CD4-positive, alpha-beta T cell (primary cell): Measurements from ENCODE around the gene ZC3H14. TPM values are rescaled to one million over a fixed set of nuclear protein-coding genes. Genes with fewer than 3 reads are reported as not detected.

Experiments used
- ATAC-seq: fragments of 200-7000 bp; cut with Tn5 transposase; one replicate; pipeline ENCODE4 v1.10.0; 2022; ENCODE audit warnings: mild to moderate bottlenecking; ENCODE audit not compliant: poor library complexity
- CTCF ChIA-PET: fragments of 350-600 bp; sonication (Branson Sonifier 250); formaldehyde crosslinking; loops from one replicate; lab custom pipeline; 2021; ENCODE audit warnings: antibody characterized with exemption, inconsistent platforms; lab: Charles Lee
- POLR2A ChIA-PET: fragments of 350-600 bp; sonication (Branson Sonifier 250); formaldehyde crosslinking; loops from one replicate; lab custom pipeline; 2021; ENCODE audit warnings: antibody characterized with exemption, inconsistent platforms; lab: Charles Lee
- DNase-seq, 14 experiments: peaks; one replicate each; pipeline ENCODE4 v3.0.0-alpha.2; 2013 to 2020; ENCODE audit warnings: mixed read lengths in 2 of 14
- H3K27ac ChIP-seq, 2 donors: one replicate each; pipeline versions ENCODE4 v1.5.1 to v1.7.0; 2013; ENCODE audit warnings: low read length in 2 of 2, low read depth in 1 of 2, mild to moderate bottlenecking in 1 of 2
- H3K27me3 ChIP-seq, 2 experiments: 1 replicate in 1 of 2; 2 replicates in 1 of 2; pipeline versions ENCODE4 v1.6.1 to v1.7.0; 2013; ENCODE audit warnings: low read length in 2 of 2, control low read depth in 1 of 2, mild to moderate bottlenecking in 1 of 2, moderate library complexity in 1 of 2; ENCODE audit not compliant: insufficient read depth in 2 of 2, control insufficient read depth in 1 of 2
- H3K36me3 ChIP-seq: one replicate; pipeline ENCODE4 v1.6.1; 2013; ENCODE audit warnings: low read length, control low read depth; ENCODE audit not compliant: insufficient read depth
- H3K4me1 ChIP-seq: one replicate; pipeline ENCODE4 v1.6.1; 2013; ENCODE audit warnings: low read length, control low read depth; ENCODE audit not compliant: insufficient read depth
- H3K4me3 ChIP-seq: one replicate; pipeline ENCODE4 v1.5.1; 2013; ENCODE audit warnings: mild to moderate bottlenecking, low read length, moderate library complexity
- H3K9me3 ChIP-seq, 2 experiments: 1 replicate in 1 of 2; 2 replicates in 1 of 2; pipeline versions ENCODE4 v1.6.1 to v1.7.0; 2013; ENCODE audit warnings: low read length in 2 of 2, mild to moderate bottlenecking in 2 of 2, control low read depth in 1 of 2, moderate library complexity in 1 of 2; ENCODE audit not compliant: control insufficient read depth in 1 of 2, insufficient read depth in 1 of 2
- H3K27ac Mint-ChIP-seq: one replicate; pipeline ENCODE4 v1.8.0; 2020; ENCODE audit warnings: mixed read lengths
- H3K27me3 Mint-ChIP-seq: one replicate; pipeline ENCODE4 v1.8.0; 2021; ENCODE audit warnings: mixed read lengths
- H3K36me3 Mint-ChIP-seq: one replicate; pipeline ENCODE4 v1.8.0; 2021; ENCODE audit warnings: low read depth, mixed read lengths
- H3K4me1 Mint-ChIP-seq: one replicate; pipeline ENCODE4 v1.8.0; 2021; ENCODE audit warnings: low read depth, mixed read lengths
- H3K4me3 Mint-ChIP-seq: one replicate; pipeline ENCODE4 v1.8.0; 2020; ENCODE audit warnings: mild to moderate bottlenecking, mixed read lengths
- H3K9me3 Mint-ChIP-seq: one replicate; pipeline ENCODE4 v1.8.0; 2020; ENCODE audit warnings: mixed read lengths
- intact Hi-C, 2 experiments: fragments of 100-400 bp; cut with DNase I in 1 of 2; cut with micrococcal nuclease in 1 of 2; formaldehyde crosslinking; loops; one replicate each; pipeline versions ENCODE4 v1.15.1 to v1.9.0; 2023 to 2025; cut with DNase I, micrococcal nuclease
- total RNA-seq, 174 experiments: library from RNA in 2 of 174; stranded (reverse) in 2 of 174; gene quantifications; one replicate each; pipeline ENCODE4 v1.2.3 and lab custom pipeline; 2021 to 2026
- TF ChIP-seq, protein P1 (sequence below): fragments of 200-600 bp; IDR thresholded peaks from one replicate; pipeline ENCODE4 v1.8.0; 2022; ENCODE audit warnings: antibody characterized with exemption, mild to moderate bottlenecking

ZC3H14 gene
- total RNA-seq, 2 experiments from 2014 or later = 36.5 to 40.2 TPM

DNA sequence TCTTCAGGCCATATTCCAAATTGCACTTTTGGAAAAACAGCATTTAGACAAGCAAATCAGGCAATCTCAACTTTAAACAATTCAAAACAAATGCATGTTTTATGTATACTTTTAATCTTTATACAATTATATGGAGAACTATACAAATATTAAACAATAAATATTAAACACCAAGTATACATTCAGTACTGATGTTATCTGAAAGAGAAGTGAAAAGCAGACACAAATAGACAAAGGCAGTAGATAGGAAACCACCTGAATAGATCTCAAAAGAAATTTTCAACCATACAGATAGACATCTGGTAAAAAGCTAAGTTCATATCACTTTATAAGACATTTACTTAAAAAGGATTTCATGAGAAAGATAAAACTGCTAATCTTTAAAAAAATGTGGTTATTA lies 65.2 kb downstream of the ZC3H14 start:
- DNase-seq (no peak), ATAC-seq (no peak)
- Mint-ChIP-seq H3K27ac (no peak overlapping the region), H3K36me3 (peaks cover 26% of the 10 kb centered on the region), H3K4me1 (no peaks in the 10 kb centered on the region), H3K4me3 (no peak overlapping the region), H3K27me3 (no peaks in the 10 kb centered on the region), H3K9me3 (no peaks in the 10 kb centered on the region)
- Histone ChIP-seq H3K4me3 (no peak overlapping the region), H3K9me3 (no peaks in the 10 kb centered on the region), H3K36me3 (peaks cover 2% of the 10 kb centered on the region), H3K4me1 (no peaks in the 10 kb centered on the region), H3K27ac (no peak overlapping the region), H3K27me3 (no peaks in the 10 kb centered on the region)
- TF ChIP-seq, protein P1, sequence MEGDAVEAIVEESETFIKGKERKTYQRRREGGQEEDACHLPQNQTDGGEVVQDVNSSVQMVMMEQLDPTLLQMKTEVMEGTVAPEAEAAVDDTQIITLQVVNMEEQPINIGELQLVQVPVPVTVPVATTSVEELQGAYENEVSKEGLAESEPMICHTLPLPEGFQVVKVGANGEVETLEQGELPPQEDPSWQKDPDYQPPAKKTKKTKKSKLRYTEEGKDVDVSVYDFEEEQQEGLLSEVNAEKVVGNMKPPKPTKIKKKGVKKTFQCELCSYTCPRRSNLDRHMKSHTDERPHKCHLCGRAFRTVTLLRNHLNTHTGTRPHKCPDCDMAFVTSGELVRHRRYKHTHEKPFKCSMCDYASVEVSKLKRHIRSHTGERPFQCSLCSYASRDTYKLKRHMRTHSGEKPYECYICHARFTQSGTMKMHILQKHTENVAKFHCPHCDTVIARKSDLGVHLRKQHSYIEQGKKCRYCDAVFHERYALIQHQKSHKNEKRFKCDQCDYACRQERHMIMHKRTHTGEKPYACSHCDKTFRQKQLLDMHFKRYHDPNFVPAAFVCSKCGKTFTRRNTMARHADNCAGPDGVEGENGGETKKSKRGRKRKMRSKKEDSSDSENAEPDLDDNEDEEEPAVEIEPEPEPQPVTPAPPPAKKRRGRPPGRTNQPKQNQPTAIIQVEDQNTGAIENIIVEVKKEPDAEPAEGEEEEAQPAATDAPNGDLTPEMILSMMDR = no peak
- ChIA-PET CTCF (no interaction called here), POLR2A (no interaction called here)
- intact Hi-C loops = no loop called here

GRCh38 chr14:88628462-88628861 lies 65.6 kb downstream of the ZC3H14 start:
- Histone ChIP-seq H3K27me3 (no peaks in the 10 kb centered on the region), H3K4me1 (no peaks in the 10 kb centered on the region), H3K9me3 (no peaks in the 10 kb centered on the region), H3K4me3 (no peak overlapping the region), H3K27ac (no peak overlapping the region), H3K36me3 (peaks cover 2% of the 10 kb centered on the region)
- DNase-seq = no peak
- Mint-ChIP-seq H3K4me3 (no peak overlapping the region), H3K9me3 (no peaks in the 10 kb centered on the region), H3K27ac (no peak overlapping the region), H3K4me1 (no peaks in the 10 kb centered on the region), H3K27me3 (no peaks in the 10 kb centered on the region), H3K36me3 (peaks cover 26% of the 10 kb centered on the region)
- TF ChIP-seq, protein P1 = no peak
- ChIA-PET POLR2A (interaction anchor here (0.6 kb wide), 1 partner anchor 82 kb away, joined by 3 read pairs; no protein-coding TSS in a partner anchor), CTCF (no interaction called here)
- intact Hi-C loops = no loop called here
- no peak for ATAC-seq

DNA sequence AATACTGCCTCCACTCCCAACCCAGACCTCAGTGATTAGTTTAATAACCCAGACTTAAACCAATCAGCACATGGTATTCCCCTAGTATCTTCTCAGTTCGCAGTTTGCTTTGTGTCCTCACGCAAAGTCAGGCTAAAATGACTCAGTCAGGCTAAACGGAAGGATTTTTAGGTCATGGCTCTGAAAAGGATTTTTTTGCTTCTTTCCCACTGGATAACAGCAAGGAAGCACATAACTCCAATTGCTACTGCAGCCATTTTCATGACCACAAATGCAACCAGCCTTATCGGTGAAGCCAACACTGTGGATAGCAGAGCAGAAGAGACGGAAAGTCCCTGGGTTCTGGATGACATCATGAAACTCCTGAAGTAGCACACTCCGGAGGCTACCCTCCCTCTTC lies 67.7 kb downstream of the ZC3H14 start:
- DNase-seq (no peak), ATAC-seq (no peak)
- POLR2A ChIA-PET = no interaction called here
- Mint-ChIP-seq H3K9me3 (no peaks in the 10 kb centered on the region), H3K27me3 (no peaks in the 10 kb centered on the region), H3K27ac (no peak overlapping the region), H3K36me3 (peaks cover 17% of the 10 kb centered on the region), H3K4me1 (no peaks in the 10 kb centered on the region), H3K4me3 (no peak overlapping the region)
- CTCF ChIA-PET = no interaction called here
- Histone ChIP-seq H3K4me1 (no peaks in the 10 kb centered on the region), H3K9me3 (no peaks in the 10 kb centered on the region), H3K4me3 (no peak overlapping the region), H3K27ac (no peak overlapping the region), H3K36me3 (peaks cover 2% of the 10 kb centered on the region), H3K27me3 (no peaks in the 10 kb centered on the region)
- intact Hi-C loops = no loop called here
- TF ChIP-seq, protein P1 = no peak
